Esophagus muscularis mucosa (tissue), 4 donors: Measurements from ENCODE around the gene TRIM16. TPM values are rescaled to one million over a fixed set of nuclear protein-coding genes. Genes with fewer than 3 reads are reported as not detected.
"Not testable (repeated sequence)": the region's sequence is repeated elsewhere in the genome, so short reads cannot be mapped to it uniquely, and the experiment has no call there.

Source experiments
- DNase-seq: peaks from one replicate; pipeline ENCODE4 v3.0.0-alpha.2; 2017; ENCODE audit errors: extremely low spot score
- H3K27ac ChIP-seq, 4 donors: fragments of 200-600 bp; sonication (generic); replicated peaks in 1 of 4; 1 replicate in 3 of 4; 2 replicates in 1 of 4; pipeline ENCODE4 v1.5.1; 2016 to 2019; ENCODE audit warnings: mild to moderate bottlenecking in 1 of 4
- H3K27me3 ChIP-seq, 4 donors: fragments of 200-600 bp; sonication (generic); one replicate each; pipeline versions ENCODE4 v1.5.1 to v1.6.0; 2016 to 2019
- H3K36me3 ChIP-seq, 4 donors: fragments of 200-600 bp; sonication (generic); one replicate each; pipeline ENCODE4 v1.5.1; 2016 to 2019
- H3K4me1 ChIP-seq, 4 donors: fragments of 200-600 bp; sonication (generic); one replicate each; pipeline ENCODE4 v1.5.1; 2016 to 2019
- H3K4me3 ChIP-seq, 4 donors: fragments of 200-600 bp; sonication (generic); 1 replicate in 2 of 4; 2 replicates in 2 of 4; pipeline ENCODE4 v1.5.1; 2016 to 2019; ENCODE audit warnings: mild to moderate bottlenecking in 4 of 4, moderate library complexity in 1 of 4
- H3K9me3 ChIP-seq, 4 donors: fragments of 200-600 bp; sonication (generic); 1 replicate in 3 of 4; 2 replicates in 1 of 4; pipeline ENCODE4 v1.5.1; 2016 to 2019
- EP300 ChIP-seq: sonication (generic); formaldehyde crosslinking; IDR thresholded peaks from one replicate; pipeline ENCODE4 v1.6.1; 2017; ENCODE audit warnings: antibody characterized with exemption
- POLR2A ChIP-seq: fragments of 450-650 bp; IDR thresholded peaks from one replicate; pipeline ENCODE4 v1.6.1; 2017; ENCODE audit warnings: antibody characterized with exemption, moderate library complexity, mild to moderate bottlenecking, low read depth
- POLR2AphosphoS5 ChIP-seq, 2 donors: sonication (generic); formaldehyde crosslinking; IDR thresholded peaks; one replicate each; pipeline ENCODE4 v1.6.1; 2017; ENCODE audit warnings: antibody characterized with exemption in 2 of 2
- WGBS: methylation state at CpG from one replicate; pipeline ENCODE4 v1.1.5; 2018; 5-methylcytosine and 5-hydroxymethylcytosine counted together
- intact Hi-C: fragments of 100-400 bp; cut with DNase I; formaldehyde crosslinking; loops from one replicate; pipeline ENCODE4 v1.15.1; 2023
- total RNA-seq, 4 donors: library from RNA; depleted of rRNA; stranded (reverse); fragments of >200 nt; gene quantifications; one replicate each; pipeline versions ENCODE4 v1.1.0 to v1.2.1, GENCODE V29; 2016
- TF ChIP-seq, protein P1 (sequence below), 3 experiments: fragments of 200-600 bp in 2 of 3; fragments of 450-650 bp in 1 of 3; sonication (generic) in 2 of 3; IDR thresholded peaks; one replicate each; pipeline ENCODE4 v1.5.1; 2017 to 2019; ENCODE audit warnings: antibody characterized with exemption in 3 of 3, mild to moderate bottlenecking in 2 of 3, moderate library complexity in 1 of 3

TRIM16 gene
- total RNA-seq, 4 donors from 2014 or later, result 23.2 to 42.0 (median 30.4) TPM

DNA sequence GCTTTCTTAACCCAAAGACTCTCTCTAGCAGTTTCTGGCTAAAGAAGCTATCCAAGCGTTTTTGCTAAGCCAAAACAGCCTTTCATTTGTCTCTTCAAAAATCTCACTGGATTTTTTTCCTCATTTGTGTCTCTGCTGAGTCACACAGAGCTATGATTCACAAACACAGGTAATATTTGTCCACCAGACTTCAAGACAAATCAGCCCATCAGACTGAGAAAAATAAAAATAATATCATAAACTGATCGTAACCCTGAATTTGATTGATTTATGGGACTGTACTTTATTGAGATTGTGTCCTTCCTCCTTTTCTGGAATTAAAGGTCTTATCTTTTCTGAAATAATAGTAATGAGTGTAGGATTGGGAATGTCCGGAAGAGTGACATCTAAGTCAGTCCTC lies 25.8 kb downstream of the TRIM16 start:
- no peak for DNase-seq
- intact Hi-C loops, result no loop called here
- WGBS, result 86% methylated on average over 3 of the region's 3 CpGs

GRCh38 chr17:15657868-15658267 lies 26.2 kb downstream of the TRIM16 start:
- no peak for DNase-seq
- H3K27ac ChIP-seq, result no peak overlapping the region
- intact Hi-C loops, result no loop called here
- TF ChIP-seq POLR2A, result no peak
- no peak for TF ChIP-seq POLR2AphosphoS5 (IDR thresholded peaks at IDR 0.05)
- no peak for TF ChIP-seq EP300
- TF ChIP-seq, protein P1, sequence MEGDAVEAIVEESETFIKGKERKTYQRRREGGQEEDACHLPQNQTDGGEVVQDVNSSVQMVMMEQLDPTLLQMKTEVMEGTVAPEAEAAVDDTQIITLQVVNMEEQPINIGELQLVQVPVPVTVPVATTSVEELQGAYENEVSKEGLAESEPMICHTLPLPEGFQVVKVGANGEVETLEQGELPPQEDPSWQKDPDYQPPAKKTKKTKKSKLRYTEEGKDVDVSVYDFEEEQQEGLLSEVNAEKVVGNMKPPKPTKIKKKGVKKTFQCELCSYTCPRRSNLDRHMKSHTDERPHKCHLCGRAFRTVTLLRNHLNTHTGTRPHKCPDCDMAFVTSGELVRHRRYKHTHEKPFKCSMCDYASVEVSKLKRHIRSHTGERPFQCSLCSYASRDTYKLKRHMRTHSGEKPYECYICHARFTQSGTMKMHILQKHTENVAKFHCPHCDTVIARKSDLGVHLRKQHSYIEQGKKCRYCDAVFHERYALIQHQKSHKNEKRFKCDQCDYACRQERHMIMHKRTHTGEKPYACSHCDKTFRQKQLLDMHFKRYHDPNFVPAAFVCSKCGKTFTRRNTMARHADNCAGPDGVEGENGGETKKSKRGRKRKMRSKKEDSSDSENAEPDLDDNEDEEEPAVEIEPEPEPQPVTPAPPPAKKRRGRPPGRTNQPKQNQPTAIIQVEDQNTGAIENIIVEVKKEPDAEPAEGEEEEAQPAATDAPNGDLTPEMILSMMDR (IDR thresholded peaks at IDR 0.05), result no peak
- H3K27me3 ChIP-seq, result no peaks in the 10 kb centered on the region
- no peak overlapping the region for H3K4me3 ChIP-seq
- H3K9me3 ChIP-seq, result no peaks in the 10 kb centered on the region
- H3K36me3 ChIP-seq, result no peaks in the 10 kb centered on the region
- peaks cover 0 to 15% (median 0%) of the 10 kb centered on the region in 4 donors for H3K4me1 ChIP-seq

More for the DNA sequence above, 25.8 kb downstream of the TRIM16 start:
- no peaks in the 10 kb centered on the region for H3K36me3 ChIP-seq
- no peak for TF ChIP-seq POLR2A
- TF ChIP-seq, protein P1 (IDR thresholded peaks at IDR 0.05), result no peak
- TF ChIP-seq POLR2AphosphoS5 (IDR thresholded peaks at IDR 0.05), result no peak
- no peak for TF ChIP-seq EP300
- no peaks in the 10 kb centered on the region for H3K9me3 ChIP-seq
- H3K4me3 ChIP-seq, result no peak overlapping the region
- no peak overlapping the region for H3K27ac ChIP-seq
- peaks cover 0 to 15% (median 0%) of the 10 kb centered on the region in 4 donors for H3K4me1 ChIP-seq
- no peaks in the 10 kb centered on the region for H3K27me3 ChIP-seq

DNA sequence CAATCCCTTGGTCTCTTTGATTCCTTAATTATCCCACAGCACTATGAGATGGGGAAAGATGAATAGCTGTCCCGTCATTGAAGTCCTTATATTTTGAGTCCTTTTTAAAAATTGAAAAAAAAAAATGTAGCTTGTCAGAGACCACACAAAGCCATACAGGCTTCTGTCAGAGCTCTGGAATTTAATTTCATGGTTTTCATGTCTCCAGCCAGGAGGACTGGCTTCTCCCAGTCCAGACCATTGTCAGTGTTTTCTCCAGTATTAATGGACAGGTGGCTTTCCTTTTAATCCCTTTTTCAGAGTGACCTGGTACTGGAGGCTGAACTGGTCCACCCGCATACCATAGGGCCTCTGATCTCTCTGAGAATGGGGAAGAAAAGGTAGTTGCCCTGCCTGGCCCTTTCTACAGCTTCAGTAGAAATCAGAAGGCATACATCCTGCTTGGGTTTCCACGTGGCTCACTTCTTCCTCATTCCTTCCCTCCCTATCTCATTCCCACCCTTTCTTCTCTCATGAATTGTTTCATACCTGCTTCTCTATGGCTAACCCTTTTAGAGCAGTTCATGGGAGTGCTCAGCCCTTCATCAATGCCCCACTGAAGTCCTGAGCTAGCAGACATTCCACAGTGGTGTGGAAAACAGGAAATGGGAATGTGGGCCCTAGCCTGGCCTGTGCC lies 29.1 kb downstream of the TRIM16 start:
- Histone ChIP-seq H3K4me1 (peaks cover 21 to 26% (median 21%) of the 10 kb centered on the region in 4 donors), H3K9me3 (no peaks in the 10 kb centered on the region), H3K27me3 (no peaks in the 10 kb centered on the region), H3K27ac (no peak overlapping the region), H3K4me3 (no peak overlapping the region), H3K36me3 (no peaks in the 10 kb centered on the region)
- WGBS, result 76% methylated on average over 3 of the region's 3 CpGs
- TF ChIP-seq POLR2A (no peak), EP300 (no peak), POLR2AphosphoS5 (IDR thresholded peaks at IDR 0.05) (no peak)
- TF ChIP-seq, protein P1 (IDR thresholded peaks at IDR 0.05), result no peak
- no peak for DNase-seq
- intact Hi-C loops, result no loop called here

GRCh38 chr17:15654401-15654800 lies 29.7 kb downstream of the TRIM16 start:
- H3K4me1 ChIP-seq, result peaks cover 18 to 32% (median 27%) of the 10 kb centered on the region in 4 donors
- not testable (repeated sequence) for H3K27ac ChIP-seq

GRCh38 chr17:15652960-15653359 lies 31.2 kb downstream of the TRIM16 start:
- no peak overlapping the region for H3K27ac ChIP-seq

More at GRCh38 chr17:15654401-15654800, 29.7 kb downstream of the TRIM16 start:
- H3K27me3 ChIP-seq, H3K36me3 ChIP-seq, H3K9me3 ChIP-seq, intact Hi-C loops, DNase-seq, H3K4me3 ChIP-seq: not testable (repeated sequence)
- 88% methylated on average over 3 of the region's 3 CpGs for WGBS

More at GRCh38 chr17:15652960-15653359, 31.2 kb downstream of the TRIM16 start:
- no peak for DNase-seq
- Histone ChIP-seq H3K27me3 (no peaks in the 10 kb centered on the region), H3K36me3 (no peaks in the 10 kb centered on the region), H3K4me3 (no peak overlapping the region), H3K4me1 (peaks cover 14 to 46% (median 41%) of the 10 kb centered on the region in 4 donors), H3K9me3 (no peaks in the 10 kb centered on the region)
- TF ChIP-seq POLR2A (no peak), EP300 (no peak), POLR2AphosphoS5 (IDR thresholded peaks at IDR 0.05) (no peak)
- TF ChIP-seq, protein P1 (IDR thresholded peaks at IDR 0.05), result no peak
- WGBS, result 86% methylated on average over 6 of the region's 6 CpGs
- intact Hi-C loops, result no loop called here
